ENCODE data around the gene PROM1. TPM values are rescaled to one million over a fixed set of nuclear protein-coding genes. Genes with fewer than 3 reads are reported as not detected.

Gene PROM1
- total RNA-seq, 1 donor = under 0.01 TPM

DNA sequence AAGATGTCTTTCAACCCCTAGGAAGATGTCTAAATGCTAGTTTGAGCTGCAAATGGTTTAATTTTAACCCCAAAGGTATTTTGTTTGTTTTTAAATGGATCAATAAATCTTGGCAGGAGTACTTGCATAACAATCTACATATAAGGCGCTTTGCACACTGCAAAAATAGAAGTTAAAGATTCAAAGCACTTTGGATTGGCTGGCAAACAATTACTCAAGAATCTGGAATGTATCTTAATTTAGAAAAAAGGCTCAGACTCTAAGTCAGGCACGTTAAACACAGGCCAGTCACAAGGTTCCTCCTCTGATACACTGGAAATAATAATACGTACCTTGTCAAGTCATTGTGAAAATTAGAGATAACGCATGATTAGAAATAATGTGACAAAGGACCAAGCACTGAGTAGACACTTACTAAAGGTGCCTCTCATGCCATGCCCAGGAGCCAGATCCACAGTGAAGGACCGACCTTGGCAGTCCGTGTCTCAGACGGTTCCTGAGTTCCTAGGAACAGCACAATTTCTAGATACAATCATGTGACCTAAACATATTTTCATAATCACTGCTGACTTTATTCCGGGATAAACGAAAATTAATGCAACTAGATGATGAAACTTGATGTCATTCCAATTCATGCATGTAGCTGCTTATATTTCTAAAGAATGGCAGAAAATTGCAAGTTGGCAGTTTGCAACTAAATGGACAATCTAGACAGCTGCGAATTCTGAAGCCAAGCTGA, 49.6 kb downstream of the PROM1 start:
- TF ChIP-seq, protein P1, sequence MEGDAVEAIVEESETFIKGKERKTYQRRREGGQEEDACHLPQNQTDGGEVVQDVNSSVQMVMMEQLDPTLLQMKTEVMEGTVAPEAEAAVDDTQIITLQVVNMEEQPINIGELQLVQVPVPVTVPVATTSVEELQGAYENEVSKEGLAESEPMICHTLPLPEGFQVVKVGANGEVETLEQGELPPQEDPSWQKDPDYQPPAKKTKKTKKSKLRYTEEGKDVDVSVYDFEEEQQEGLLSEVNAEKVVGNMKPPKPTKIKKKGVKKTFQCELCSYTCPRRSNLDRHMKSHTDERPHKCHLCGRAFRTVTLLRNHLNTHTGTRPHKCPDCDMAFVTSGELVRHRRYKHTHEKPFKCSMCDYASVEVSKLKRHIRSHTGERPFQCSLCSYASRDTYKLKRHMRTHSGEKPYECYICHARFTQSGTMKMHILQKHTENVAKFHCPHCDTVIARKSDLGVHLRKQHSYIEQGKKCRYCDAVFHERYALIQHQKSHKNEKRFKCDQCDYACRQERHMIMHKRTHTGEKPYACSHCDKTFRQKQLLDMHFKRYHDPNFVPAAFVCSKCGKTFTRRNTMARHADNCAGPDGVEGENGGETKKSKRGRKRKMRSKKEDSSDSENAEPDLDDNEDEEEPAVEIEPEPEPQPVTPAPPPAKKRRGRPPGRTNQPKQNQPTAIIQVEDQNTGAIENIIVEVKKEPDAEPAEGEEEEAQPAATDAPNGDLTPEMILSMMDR (IDR thresholded peaks at IDR 0.05; ENCODE audit: insufficient read depth, low read depth, low read length) = no peak
- peak; percentile 81 for DNase-seq (ENCODE audit: low read depth)
- no peak overlapping the region for H3K4me3 ChIP-seq (ENCODE audit: low read depth, low read length)

GRCh38 chr4:16032396-16032770, 51.4 kb downstream of the PROM1 start:
- TF ChIP-seq, protein P1 (IDR thresholded peaks at IDR 0.05; ENCODE audit: insufficient read depth, low read depth, low read length) = no peak
- DNase-seq (ENCODE audit: low read depth) = no peak
- H3K4me3 ChIP-seq (ENCODE audit: low read depth, low read length) = no peak overlapping the region

DNA sequence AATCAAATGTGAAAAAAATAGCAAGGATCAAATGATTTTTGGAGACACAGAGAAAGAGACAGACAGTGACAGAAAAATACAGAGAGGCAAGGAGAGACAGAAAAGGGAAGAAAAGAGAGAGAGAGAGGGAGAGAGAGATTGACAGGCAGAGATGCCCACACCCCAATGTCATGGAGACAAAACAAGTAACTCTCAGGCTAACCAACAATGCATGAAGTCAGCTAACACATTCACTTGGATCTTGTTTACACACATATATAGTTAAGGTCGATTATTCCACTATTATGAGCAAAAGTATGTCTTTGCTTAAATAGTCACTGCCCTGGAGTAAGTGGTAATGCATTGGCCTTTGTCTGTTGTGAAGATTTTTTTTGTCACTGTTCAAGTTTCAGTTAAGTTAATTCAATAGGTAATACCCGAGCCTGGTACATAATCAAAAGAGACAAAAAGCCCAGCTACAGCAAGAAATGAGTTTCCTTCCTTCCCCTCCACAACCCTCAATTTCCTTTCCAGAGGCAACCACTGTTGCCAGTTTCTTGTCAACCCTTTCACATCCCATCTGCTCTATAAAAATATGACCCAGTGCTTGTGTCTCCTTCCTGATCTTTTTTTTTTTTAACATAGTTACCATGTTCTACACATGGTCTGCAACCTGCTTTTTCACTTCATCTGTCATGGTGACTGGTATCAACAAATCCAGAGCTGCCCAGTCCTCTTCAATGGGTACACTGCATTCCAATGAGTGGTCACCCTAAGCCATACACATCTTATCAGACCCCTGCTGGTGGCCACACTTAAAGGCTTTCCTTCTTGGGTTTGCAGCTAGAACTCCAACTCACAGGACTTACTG, 52.1 kb downstream of the PROM1 start:
- TF ChIP-seq, protein P1 (IDR thresholded peaks at IDR 0.05; ENCODE audit: insufficient read depth, low read depth, low read length) = no peak
- no peak for DNase-seq (ENCODE audit: low read depth)
- no peak overlapping the region for H3K4me3 ChIP-seq (ENCODE audit: low read depth, low read length)

- peak; percentile 55 for DNase-seq (ENCODE audit: low read depth)
- TF ChIP-seq, protein P1 (IDR thresholded peaks at IDR 0.05; ENCODE audit: insufficient read depth, low read depth, low read length) = no peak
- no peak overlapping the region for H3K4me3 ChIP-seq (ENCODE audit: low read depth, low read length)
Measured at GRCh38 chr4:16029886-16030285, 53.9 kb downstream of the PROM1 start.

- TF ChIP-seq, protein P1 (IDR thresholded peaks at IDR 0.05; ENCODE audit: insufficient read depth, low read depth, low read length) = no peak
Measured at GRCh38 chr4:16029262-16029661, 54.6 kb downstream of the PROM1 start.

DNA sequence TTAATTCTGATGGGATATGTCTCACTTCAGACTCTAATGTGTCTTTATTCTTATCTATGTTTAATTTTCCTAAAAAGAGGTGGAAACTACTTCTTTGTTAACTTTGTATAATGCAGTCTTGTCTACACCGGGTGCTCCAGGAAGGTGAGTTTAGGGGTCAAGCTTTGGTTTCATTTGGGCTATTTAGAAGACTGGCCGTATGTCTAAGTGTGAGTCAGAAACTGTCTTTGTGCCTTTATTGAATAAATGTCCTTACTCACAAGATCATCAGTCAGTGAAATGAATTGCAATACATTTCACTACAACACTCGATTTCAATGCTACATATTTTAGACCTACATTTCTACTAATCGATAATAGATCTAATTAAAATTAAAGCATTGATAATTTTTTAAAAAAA, 56.2 kb downstream of the PROM1 start:
- TF ChIP-seq, protein P1 (IDR thresholded peaks at IDR 0.05; ENCODE audit: insufficient read depth, low read depth, low read length) = no peak
- H3K4me3 ChIP-seq (ENCODE audit: low read depth, low read length) = no peak overlapping the region
- DNase-seq (ENCODE audit: low read depth) = no peak

More at GRCh38 chr4:16029262-16029661, 54.6 kb downstream of the PROM1 start:
- H3K4me3 ChIP-seq (ENCODE audit: low read depth, low read length) = no peak overlapping the region
- peak; percentile 82 for DNase-seq (ENCODE audit: low read depth)

All from fibroblast of villous mesenchyme (primary cell).